A673 (cell line): Measurements from ENCODE around the gene HSPA6. TPM values are rescaled to one million over a fixed set of nuclear protein-coding genes. Genes with fewer than 3 reads are reported as not detected.
A peak's percentile ranks its signal among the peaks of the same experiment; 100 is the strongest.
"Not testable (repeated sequence)": the region's sequence is repeated elsewhere in the genome, so short reads cannot be mapped to it uniquely, and the experiment has no call there.

Source experiments
- BruUV-seq: library from RNA; stranded (reverse); fragments of 400-500 nt; replicated peaks from 2 replicates; lab custom pipeline; 2021; lab: Mats Ljungman, UMichigan
- CTCF ChIA-PET: fragments of 300-600 bp; sonication (Branson Sonifier 250); formaldehyde crosslinking; loops from one replicate; lab custom pipeline; 2022; ENCODE audit warnings: antibody characterized with exemption; lab: Charles Lee
- POLR2A ChIA-PET: fragments of 300-600 bp; sonication (Branson Sonifier 250); formaldehyde crosslinking; loops from one replicate; lab custom pipeline; 2022; ENCODE audit warnings: antibody characterized with exemption; ENCODE audit not compliant: low non-redundant PET; lab: Charles Lee
- DNase-seq: peaks from one replicate; pipeline ENCODE4 v3.0.0-alpha.2; 2015; ENCODE audit warnings: low spot score
- H3K27ac ChIP-seq: fragments of 200-600 bp; sonication (generic); 2 replicates; pipeline ENCODE4 v1.5.1; 2016; ENCODE audit warnings: mixed run types, low read depth, mild to moderate bottlenecking, mixed read lengths, antibody characterized with exemption, low read length; ENCODE audit not compliant: poor library complexity, severe bottlenecking
- H3K27me3 ChIP-seq: fragments of 200-600 bp; sonication (generic); replicated peaks from 2 replicates; pipeline ENCODE4 v1.6.1; 2017; ENCODE audit warnings: mixed run types, low read depth, mild to moderate bottlenecking, mixed read lengths, antibody characterized with exemption, low read length; ENCODE audit not compliant: insufficient read depth, poor library complexity
- H3K36me3 ChIP-seq: fragments of 200-600 bp; sonication (generic); 2 replicates; pipeline ENCODE4 v1.6.1; 2016; ENCODE audit warnings: mixed run types, mild to moderate bottlenecking, mixed read lengths, antibody characterized with exemption, low read length; ENCODE audit not compliant: insufficient read depth, poor library complexity, severe bottlenecking
- H3K4me1 ChIP-seq: fragments of 200-600 bp; sonication (generic); 2 replicates; pipeline ENCODE4 v1.6.1; 2017; ENCODE audit warnings: mixed run types, mild to moderate bottlenecking, mixed read lengths, antibody characterized with exemption, low read length; ENCODE audit not compliant: insufficient read depth, poor library complexity, severe bottlenecking
- H3K4me3 ChIP-seq: fragments of 200-600 bp; sonication (generic); 2 replicates; pipeline ENCODE4 v1.5.1; 2016; ENCODE audit warnings: low read depth, mixed run types, mild to moderate bottlenecking, mixed read lengths, low read length; ENCODE audit not compliant: poor library complexity, severe bottlenecking
- H3K9me3 ChIP-seq: fragments of 200-600 bp; sonication (generic); 2 replicates; pipeline ENCODE4 v1.6.1; 2016; ENCODE audit warnings: mixed run types, low read depth, mild to moderate bottlenecking, mixed read lengths, antibody characterized with exemption, low read length; ENCODE audit not compliant: poor library complexity, severe bottlenecking
- intact Hi-C: fragments of 100-400 bp; cut with micrococcal nuclease; formaldehyde crosslinking; loops from one replicate; pipeline ENCODE4 v1.10.0; 2022; ENCODE audit not compliant: unreplicated experiment
- total RNA-seq: library from RNA; stranded (reverse); gene quantifications from 2 replicates; pipeline ENCODE4 v1.2.3, GENCODE V29; 2021

HSPA6 gene
- total RNA-seq, 1 experiment from 2014 or later: 0.28 TPM

- CTCF ChIA-PET, intact Hi-C loops, H3K4me3 ChIP-seq, H3K27ac ChIP-seq, H3K9me3 ChIP-seq, BruUV-seq, H3K36me3 ChIP-seq, POLR2A ChIA-PET, H3K4me1 ChIP-seq, DNase-seq, H3K27me3 ChIP-seq: not testable (repeated sequence)
Observed at GRCh38 chr1:161513953-161514352, 10.4 kb upstream of the HSPA6 start.

GRCh38 chr1:161523041-161523816 lies 1.1 kb upstream of the HSPA6 start:
- intact Hi-C loops, POLR2A ChIA-PET, BruUV-seq: not testable (repeated sequence)

GRCh38 chr1:161524742-161525291 lies 477 bp downstream of the HSPA6 start:
- CTCF ChIA-PET, H3K9me3 ChIP-seq, H3K27me3 ChIP-seq, H3K4me1 ChIP-seq, BruUV-seq, H3K36me3 ChIP-seq, intact Hi-C loops, H3K27ac ChIP-seq, DNase-seq, POLR2A ChIA-PET: not testable (repeated sequence)
- H3K4me3 ChIP-seq: peak overlapping the region; percentile 68

More at GRCh38 chr1:161523041-161523816, 1.1 kb upstream of the HSPA6 start:
- DNase-seq, H3K27me3 ChIP-seq, H3K36me3 ChIP-seq, H3K4me1 ChIP-seq, H3K9me3 ChIP-seq, CTCF ChIA-PET, H3K27ac ChIP-seq: not testable (repeated sequence)
- H3K4me3 ChIP-seq: peak overlapping the region; percentile 68

- H3K27ac ChIP-seq, H3K9me3 ChIP-seq, POLR2A ChIA-PET, H3K4me1 ChIP-seq, BruUV-seq, H3K36me3 ChIP-seq, H3K27me3 ChIP-seq, intact Hi-C loops, DNase-seq, CTCF ChIA-PET: not testable (repeated sequence)
- H3K4me3 ChIP-seq: peak overlapping the region; percentile 68
Observed at GRCh38 chr1:161525321-161525720, 981 bp downstream of the HSPA6 start.

GRCh38 chr1:161525918-161526317 lies 1.6 kb downstream of the HSPA6 start:
- H3K4me3 ChIP-seq, H3K36me3 ChIP-seq, POLR2A ChIA-PET, DNase-seq, H3K27ac ChIP-seq, H3K27me3 ChIP-seq, BruUV-seq, H3K9me3 ChIP-seq, intact Hi-C loops, H3K4me1 ChIP-seq, CTCF ChIA-PET: not testable (repeated sequence)

- CTCF ChIA-PET, H3K4me1 ChIP-seq, POLR2A ChIA-PET, intact Hi-C loops, H3K9me3 ChIP-seq, H3K36me3 ChIP-seq, BruUV-seq, H3K27ac ChIP-seq, H3K4me3 ChIP-seq, DNase-seq, H3K27me3 ChIP-seq: not testable (repeated sequence)
Observed at GRCh38 chr1:161528550-161528949, 4.2 kb downstream of the HSPA6 start.

GRCh38 chr1:161529463-161530104 lies 5.2 kb downstream of the HSPA6 start:
- H3K4me1 ChIP-seq, H3K27me3 ChIP-seq, POLR2A ChIA-PET, H3K36me3 ChIP-seq, DNase-seq, H3K27ac ChIP-seq, BruUV-seq, H3K9me3 ChIP-seq: not testable (repeated sequence)
- CTCF ChIA-PET: interaction anchor here (0.7 kb wide), 1 partner anchor 10 kb away, joined by 8 read pairs; no protein-coding TSS in a partner anchor
- H3K4me3 ChIP-seq: peak overlapping the region; percentile 59
- intact Hi-C loops: loop anchor here (10.0 kb wide), 1 partner anchor 85 kb away; no protein-coding TSS in a partner anchor
